NCI-H510A treated with DMSO at 0.1 percent for 48 hours (cell line): ENCODE results near the gene OR4A5.
"Not testable (repeated sequence)": the region's sequence is repeated elsewhere in the genome, so short reads cannot be mapped to it uniquely, and the experiment has no call there.

Experiments
- DNase-seq: peaks from one replicate; lab custom pipeline; 2025; lab: John Stamatoyannopoulos, UW

The OR4A5 gene

GRCh38 chr11:54706532-54706931 is at the start of gene OR4A5:
Gene OR4A5 (plus strand): TSS chr11:54706832. CDS start chr11:54706885, 53 bp downstream.
- DNase-seq: not testable (repeated sequence)

- DNase-seq: not testable (repeated sequence)
Measured at GRCh38 chr11:54720094-54720493, 13.5 kb downstream of the OR4A5 start.
